Endodermal cell (in vitro differentiated cells): ENCODE data around the gene MORN1. TPM values are rescaled to one million over a fixed set of nuclear protein-coding genes. Genes with fewer than 3 reads are reported as not detected.
A peak's percentile ranks its signal among the peaks of the same experiment; 100 is the strongest.

ENCODE experiments used
- DNase-seq: peaks from one replicate; pipeline ENCODE4 v3.0.0-alpha.2; 2017
- H3K27ac ChIP-seq: 2 replicates; pipeline ENCODE4 v1.5.1; 2013; ENCODE audit warnings: mild to moderate bottlenecking, low read depth, low read length, moderate library complexity
- H3K27me3 ChIP-seq: 2 replicates; pipeline ENCODE4 v1.6.1; 2013; ENCODE audit warnings: mild to moderate bottlenecking, low read length, moderate library complexity; ENCODE audit not compliant: insufficient read depth, control insufficient read depth, poor library complexity, severe bottlenecking
- H3K36me3 ChIP-seq: 2 replicates; pipeline ENCODE4 v1.7.0; 2013; ENCODE audit warnings: mild to moderate bottlenecking, low read length, moderate library complexity; ENCODE audit not compliant: control insufficient read depth, insufficient read depth
- H3K4me1 ChIP-seq: one replicate; pipeline ENCODE4 v1.7.0; 2013; ENCODE audit warnings: low read length; ENCODE audit not compliant: control insufficient read depth, insufficient read depth
- H3K4me3 ChIP-seq: 2 replicates; pipeline ENCODE4 v1.5.1; 2013; ENCODE audit warnings: mild to moderate bottlenecking, low read length, moderate library complexity
- H3K9ac ChIP-seq: 2 replicates; pipeline ENCODE4 v1.6.1; 2013; ENCODE audit warnings: mild to moderate bottlenecking, low read length, moderate library complexity; ENCODE audit not compliant: poor library complexity, severe bottlenecking; ENCODE audit errors: extremely low read depth
- H3K9me3 ChIP-seq: 2 replicates; pipeline ENCODE4 v1.6.1; 2013; ENCODE audit warnings: mild to moderate bottlenecking, low read length, moderate library complexity; ENCODE audit not compliant: control insufficient read depth
- H3K27ac Mint-ChIP-seq: 2 replicates; pipeline ENCODE4 v1.8.0; 2020; ENCODE audit warnings: mixed read lengths
- H3K27me3 Mint-ChIP-seq: 2 replicates; pipeline ENCODE4 v1.8.0; 2021; ENCODE audit warnings: mild to moderate bottlenecking, mixed read lengths; ENCODE audit not compliant: insufficient read depth
- H3K36me3 Mint-ChIP-seq: 2 replicates; pipeline ENCODE4 v1.8.0; 2020; ENCODE audit warnings: low read depth, mixed read lengths
- H3K4me1 Mint-ChIP-seq: 2 replicates; pipeline ENCODE4 v1.8.0; 2020; ENCODE audit warnings: mixed read lengths
- H3K4me3 Mint-ChIP-seq: 2 replicates; pipeline ENCODE4 v1.8.0; 2020; ENCODE audit warnings: mild to moderate bottlenecking, moderate library complexity, mixed read lengths
- H3K9me3 Mint-ChIP-seq: 2 replicates; pipeline ENCODE4 v1.8.0; 2020; ENCODE audit warnings: mild to moderate bottlenecking, mixed read lengths
- CTCF ChIP-seq: fragments of 200-600 bp; sonication (generic); conservative IDR thresholded peaks from 2 replicates; pipeline ENCODE4 v1.5.0; 2021; ENCODE audit warnings: antibody characterized with exemption, mild to moderate bottlenecking
- WGBS, 2 experiments: methylation state at CpG; one replicate each; pipeline versions ENCODE4 v1.1.5 to v1.1.7; 2013; ENCODE audit warnings: missing lambda C conversion rate in 2 of 2, mixed read lengths in 1 of 2; ENCODE audit not compliant: insufficient coverage in 1 of 2, insufficient read length in 1 of 2; 5-methylcytosine and 5-hydroxymethylcytosine counted together
- total RNA-seq, 2 donors: library from RNA; stranded (reverse); fragmentation: NEBNext Ultra II Directional in 1 of 2; extraction: Animal tissue kit (Norgen Biotek cat#: 25700) in 1 of 2; gene quantifications; 2 replicates in 1 of 2; 3 replicates in 1 of 2; pipeline ENCODE4 v1.2.1, GENCODE V29; 2021

MORN1 gene
- total RNA-seq, 2 donors from 2014 or later = 21.3 to 24.9 TPM

GRCh38 chr1:2331200-2331544 is 60.2 kb downstream of the MORN1 start:
- H3K27ac ChIP-seq = peak overlapping the region; percentile 66
- no peaks in the 10 kb centered on the region for H3K4me1 ChIP-seq
- Mint-ChIP-seq H3K9me3 (peaks cover 8% of the 10 kb centered on the region), H3K27ac (no peak overlapping the region), H3K4me3 (no peak overlapping the region), H3K27me3 (peaks cover 2% of the 10 kb centered on the region), H3K36me3 (no peaks in the 10 kb centered on the region), H3K4me1 (no peaks in the 10 kb centered on the region)
- no peak overlapping the region for H3K9ac ChIP-seq
- H3K9me3 ChIP-seq = no peaks in the 10 kb centered on the region
- H3K4me3 ChIP-seq = no peak overlapping the region
- TF ChIP-seq CTCF = no peak
- WGBS, 2 experiments = 92 to 96% methylated on average over 7 to 11 of the region's 11 CpGs
- no peak for DNase-seq
- H3K27me3 ChIP-seq = no peaks in the 10 kb centered on the region
- no peaks in the 10 kb centered on the region for H3K36me3 ChIP-seq

GRCh38 chr1:2330519-2331199 is 60.7 kb downstream of the MORN1 start:
- no peaks in the 10 kb centered on the region for H3K36me3 ChIP-seq
- H3K4me3 Mint-ChIP-seq = no peak overlapping the region
- TF ChIP-seq CTCF = no peak
- peaks cover 8% of the 10 kb centered on the region for H3K9me3 Mint-ChIP-seq
- no peaks in the 10 kb centered on the region for H3K9me3 ChIP-seq
- H3K4me1 Mint-ChIP-seq = no peaks in the 10 kb centered on the region
- no peaks in the 10 kb centered on the region for H3K4me1 ChIP-seq
- H3K9ac ChIP-seq = no peak overlapping the region
- DNase-seq = no peak
- no peak overlapping the region for H3K4me3 ChIP-seq
- H3K27me3 ChIP-seq = no peaks in the 10 kb centered on the region
- H3K27ac ChIP-seq = peak overlapping the region; percentile 66
- H3K27ac Mint-ChIP-seq = no peak overlapping the region
- H3K27me3 Mint-ChIP-seq = peaks cover 3% of the 10 kb centered on the region
- WGBS, 2 experiments = 87 to 94% methylated on average over 23 to 31 of the region's 31 CpGs
- no peaks in the 10 kb centered on the region for H3K36me3 Mint-ChIP-seq

GRCh38 chr1:2330035-2330434 is 61.3 kb downstream of the MORN1 start:
- H3K27me3 ChIP-seq = peaks cover 5% of the 10 kb centered on the region
- no peaks in the 10 kb centered on the region for H3K4me1 ChIP-seq
- no peak overlapping the region for H3K9ac ChIP-seq
- peak overlapping the region; percentile 53 for H3K27ac ChIP-seq
- WGBS, 2 experiments = 92 to 94% methylated on average over 8 to 12 of the region's 12 CpGs
- TF ChIP-seq CTCF = no peak
- H3K27ac Mint-ChIP-seq = no peak overlapping the region
- H3K9me3 ChIP-seq = no peaks in the 10 kb centered on the region
- peaks cover 9% of the 10 kb centered on the region for H3K27me3 Mint-ChIP-seq
- no peaks in the 10 kb centered on the region for H3K36me3 ChIP-seq
- peaks cover 8% of the 10 kb centered on the region for H3K9me3 Mint-ChIP-seq
- H3K4me3 Mint-ChIP-seq = no peak overlapping the region
- no peaks in the 10 kb centered on the region for H3K36me3 Mint-ChIP-seq
- no peaks in the 10 kb centered on the region for H3K4me1 Mint-ChIP-seq
- no peak for DNase-seq
- H3K4me3 ChIP-seq = no peak overlapping the region
